NCI-H2029 (cell line): Measurements from ENCODE around the gene PPP1R26.
A peak's percentile ranks its signal among the peaks of the same experiment; 100 is the strongest.

ENCODE experiments used
- DNase-seq: peaks from one replicate; lab custom pipeline; 2025; lab: John Stamatoyannopoulos, UW

Gene PPP1R26

DNA sequence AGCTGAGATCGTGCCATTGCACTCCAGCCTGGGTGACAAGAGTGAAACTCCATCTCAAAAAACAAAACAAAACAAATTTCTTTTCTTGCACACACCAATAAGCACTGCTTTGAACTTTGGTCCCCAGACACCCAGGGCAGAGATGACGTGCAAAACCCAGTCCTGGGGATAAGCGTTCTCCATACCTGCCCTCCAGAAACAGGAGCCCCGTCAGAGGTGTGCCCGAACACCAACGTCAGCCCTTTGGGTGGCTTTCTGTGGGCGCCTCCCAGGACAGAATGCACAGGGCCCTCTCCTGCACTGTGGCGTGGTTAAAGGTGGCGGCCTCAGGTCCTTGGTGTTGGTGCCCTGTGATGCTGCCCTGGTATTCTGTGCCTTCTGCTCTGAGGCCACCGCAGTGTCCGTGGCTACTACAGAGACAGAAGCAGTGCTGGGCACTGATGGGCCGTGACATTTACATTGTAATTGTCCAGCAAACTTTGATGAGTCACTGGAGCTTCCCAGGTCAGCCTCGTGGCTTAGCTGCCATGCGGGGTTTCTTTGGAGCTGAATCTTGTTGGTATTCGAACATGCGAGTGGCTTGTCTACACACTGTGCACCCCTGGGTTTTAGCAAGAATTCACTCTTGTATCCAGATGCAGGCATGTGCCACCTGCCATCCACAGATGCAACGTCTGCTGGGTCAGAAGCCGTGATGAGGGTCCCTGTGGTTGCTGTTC, 9.8 kb downstream of the PPP1R26 start:
- DNase-seq = no peak

DNA sequence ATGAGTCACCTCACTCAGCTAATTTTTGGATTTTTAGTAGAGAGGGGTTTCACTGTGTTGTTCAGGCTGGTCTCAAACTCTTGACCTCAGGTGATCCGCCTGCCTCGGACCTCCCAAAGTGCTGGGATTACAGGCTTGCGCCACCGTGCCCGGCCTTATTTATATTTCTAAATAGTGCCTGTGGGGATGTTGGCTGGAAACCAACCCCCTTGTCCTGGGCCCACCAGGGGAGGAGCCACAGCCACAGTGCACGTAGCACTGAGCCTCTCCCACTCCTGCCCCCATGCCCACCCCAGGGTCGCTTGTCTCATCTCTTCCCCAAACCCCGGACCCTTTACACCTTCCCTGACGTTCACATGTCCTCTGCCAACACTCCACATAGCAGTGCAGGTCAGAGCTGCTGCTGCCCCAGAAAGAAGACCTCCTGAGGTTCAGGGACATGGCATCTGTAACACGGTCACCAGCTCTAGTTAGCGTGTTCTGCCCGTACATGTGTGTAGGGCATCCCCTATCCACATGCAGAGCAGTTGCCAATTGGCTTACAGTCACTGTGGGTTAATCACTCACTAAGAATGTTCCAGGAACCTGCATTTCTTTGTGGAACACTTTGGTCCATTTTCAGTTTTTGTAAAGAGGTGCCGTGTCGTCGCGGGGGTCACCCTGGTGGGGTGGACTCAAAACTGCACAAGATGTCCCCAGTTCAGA, 10.7 kb downstream of the PPP1R26 start:
- DNase-seq = no peak

DNA sequence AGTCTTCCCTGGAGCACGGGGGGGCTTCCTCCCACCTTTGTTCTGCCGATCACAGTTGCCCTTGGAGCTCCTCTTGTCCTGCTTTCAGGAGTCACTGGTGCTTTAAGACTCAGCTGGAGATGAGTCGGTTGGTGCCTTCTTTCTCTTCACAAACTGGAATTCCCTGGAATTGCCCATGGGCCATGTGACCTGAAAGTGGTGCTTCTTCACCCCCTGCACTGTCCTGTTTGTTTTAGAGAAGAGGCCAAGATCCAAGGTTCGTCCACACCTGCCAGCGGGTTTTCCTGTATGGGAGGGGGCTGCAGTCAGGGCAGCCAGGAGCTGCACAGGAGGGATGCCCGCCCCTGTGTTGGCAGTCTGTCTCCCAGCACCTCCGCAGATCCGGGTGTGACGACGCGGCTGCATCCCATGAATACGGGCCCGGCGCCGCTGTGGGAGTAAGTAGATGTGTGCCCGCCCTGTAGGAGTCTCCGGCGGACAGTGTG, 11.4 kb downstream of the PPP1R26 start:
- DNase-seq = no peak

DNA sequence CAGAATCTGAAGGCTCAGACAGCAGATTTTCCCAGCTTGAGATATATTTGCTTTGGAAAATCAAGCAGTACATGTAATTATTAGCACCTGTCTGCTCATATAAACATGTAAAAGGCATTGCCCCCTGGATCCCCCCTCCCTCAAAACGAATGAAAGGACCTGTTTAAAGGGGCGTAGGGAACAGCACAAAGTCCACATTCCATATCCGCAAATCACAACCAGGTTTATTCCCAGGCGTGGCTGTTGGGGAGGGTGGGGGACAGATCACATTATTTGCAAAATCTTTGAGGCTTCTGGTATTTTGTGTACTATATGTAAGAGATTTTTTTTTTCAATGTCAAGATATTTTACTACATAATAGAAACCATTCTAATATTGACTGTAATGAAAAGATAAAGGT, 12.2 kb downstream of the PPP1R26 start:
- no peak for DNase-seq

DNA sequence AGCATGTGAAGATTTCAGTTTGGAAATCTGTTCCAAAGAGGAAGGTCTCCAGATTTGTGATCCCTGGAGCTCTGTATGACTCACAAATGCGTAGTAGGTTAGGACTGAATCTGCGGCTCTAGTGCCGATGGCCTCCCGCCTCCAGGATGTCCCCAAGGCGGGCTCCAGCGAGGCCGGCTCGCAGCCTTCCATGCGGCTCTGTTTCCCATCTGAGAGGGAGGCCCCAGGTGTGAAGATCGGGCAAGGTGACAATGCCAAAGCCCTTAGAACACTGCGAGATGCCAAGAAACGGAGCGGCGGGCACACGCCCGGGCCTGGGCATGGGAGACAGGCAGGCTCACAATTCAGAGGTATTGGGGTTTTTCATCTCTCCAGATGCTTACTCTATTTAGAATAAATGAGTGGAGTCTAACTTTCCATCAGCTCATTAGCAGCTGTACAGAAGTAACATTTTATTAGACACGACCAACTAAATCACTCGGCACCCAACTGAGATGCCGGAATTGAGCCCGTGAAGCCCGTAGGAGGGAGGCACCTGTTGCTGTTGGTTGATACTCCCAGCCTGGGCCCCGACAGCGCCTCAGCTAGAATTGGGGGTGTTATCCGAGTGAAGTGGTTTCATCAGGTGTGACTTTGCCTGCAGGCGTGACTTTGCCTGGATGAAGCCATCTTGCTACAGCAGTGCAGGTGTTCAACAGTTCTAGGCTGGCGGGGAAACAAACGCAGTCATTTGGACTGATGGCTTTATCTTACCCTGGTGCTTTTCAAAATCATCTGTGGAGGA, 13.5 kb downstream of the PPP1R26 start:
- no peak for DNase-seq

DNA sequence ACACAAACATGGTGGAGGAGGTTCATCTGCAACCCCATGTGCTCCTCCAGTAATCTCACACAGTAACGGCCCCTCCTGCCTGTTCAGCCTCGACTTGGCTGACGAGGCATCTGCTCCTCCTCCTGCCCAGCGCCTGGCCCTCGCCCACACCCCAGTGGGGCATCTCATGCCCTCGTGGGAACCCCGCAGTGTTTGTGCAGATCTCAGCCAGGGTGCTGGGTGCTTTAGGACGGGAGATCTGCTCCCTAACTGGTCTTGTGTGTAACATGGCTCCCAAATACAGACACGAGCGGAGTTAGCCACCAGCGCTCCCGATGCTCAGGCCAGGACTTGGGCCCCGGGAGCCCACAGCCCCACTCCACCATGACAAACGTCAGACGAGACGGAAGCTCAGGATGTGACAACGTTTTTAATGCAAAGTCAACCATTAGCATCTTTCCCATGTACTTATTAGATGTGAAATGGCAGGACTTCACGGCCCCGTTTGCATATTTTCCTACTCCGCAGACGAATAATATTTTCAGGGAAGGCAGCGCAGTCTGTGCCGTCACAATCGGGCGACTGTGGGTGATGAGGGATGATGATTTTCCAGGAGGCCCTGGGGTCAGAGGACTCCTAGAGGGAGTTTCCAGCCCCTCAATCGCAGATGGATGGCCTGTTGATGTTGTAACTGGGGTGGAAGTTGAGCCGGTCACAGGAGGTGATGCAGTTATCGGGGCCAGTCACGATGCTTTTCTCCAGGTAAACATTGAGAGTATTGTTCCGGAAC, 15.4 kb downstream of the PPP1R26 start:
- DNase-seq = no peak

DNA sequence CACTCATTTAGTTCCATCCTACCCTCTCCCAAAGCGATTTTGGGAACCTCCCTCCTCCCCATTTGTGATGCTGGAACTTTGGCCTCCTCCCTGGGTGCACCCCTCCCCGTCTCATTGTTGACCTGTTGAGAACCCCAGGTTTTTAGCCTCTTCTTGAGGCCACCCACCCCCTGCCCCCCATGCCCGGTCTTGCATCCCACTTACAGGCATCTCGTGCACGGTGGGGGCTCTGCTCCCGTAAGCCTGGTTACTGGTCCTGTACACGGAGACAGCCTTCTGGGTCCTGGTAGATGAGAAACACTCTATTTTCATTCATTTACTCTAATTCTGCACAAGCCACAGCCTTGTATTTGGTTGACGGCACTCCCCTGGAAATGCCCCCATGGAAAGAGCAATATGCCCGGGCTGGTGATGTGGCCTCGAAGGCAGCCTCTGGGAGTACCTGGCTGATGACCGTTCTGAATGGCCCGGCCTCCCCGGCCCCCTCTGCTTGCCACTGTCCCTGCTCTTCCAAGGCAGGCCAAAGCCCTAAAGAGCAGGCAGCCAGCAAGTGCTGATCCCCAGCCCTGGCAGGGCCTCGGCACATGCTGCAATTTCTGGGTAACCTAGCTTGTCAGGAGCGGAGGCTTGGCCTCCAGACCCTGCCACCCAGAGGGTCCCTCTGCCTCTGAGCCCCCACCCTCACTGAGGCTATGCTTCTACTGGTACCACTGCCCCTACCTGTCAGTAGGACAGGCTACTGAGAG, 19.0 kb downstream of the PPP1R26 start:
- DNase-seq = no peak

DNA sequence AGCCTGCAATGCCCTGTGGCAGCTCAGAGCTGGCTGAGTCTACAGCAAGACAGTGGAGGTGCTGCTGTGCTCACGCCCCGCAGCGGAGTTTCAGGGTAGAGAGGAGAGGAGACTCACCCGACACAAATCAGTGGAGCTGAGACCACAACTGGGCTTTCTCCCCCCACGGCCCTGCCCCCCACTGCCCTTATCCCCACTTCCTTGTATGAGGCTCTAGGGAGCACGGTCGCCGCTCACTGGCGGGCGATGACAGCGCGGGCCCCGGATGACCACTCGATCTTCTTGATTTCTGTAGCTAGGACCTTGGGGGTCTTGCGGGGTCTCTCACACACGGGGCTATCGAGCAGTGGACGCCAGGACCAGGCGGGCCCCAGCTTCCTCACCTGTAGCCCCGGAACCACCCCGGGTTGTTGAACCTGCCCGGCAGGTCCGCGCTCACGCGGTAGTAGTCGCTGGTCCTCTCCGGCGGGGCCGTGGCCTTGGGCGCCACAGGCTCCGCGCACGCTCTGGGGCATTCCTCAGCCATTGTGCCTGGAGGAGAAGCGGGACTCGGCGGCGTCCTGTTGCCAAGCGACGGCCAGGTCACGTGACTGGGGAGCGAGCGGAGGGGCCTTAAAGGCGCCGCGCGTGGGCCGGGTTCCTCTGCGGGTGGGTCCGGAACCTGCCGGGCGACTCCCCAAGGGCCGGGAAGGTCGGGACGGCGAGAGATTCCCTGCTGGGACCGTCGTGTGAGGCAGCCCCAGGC, 19.9 kb downstream of the PPP1R26 start:
- DNase-seq = peak; percentile 87

DNA sequence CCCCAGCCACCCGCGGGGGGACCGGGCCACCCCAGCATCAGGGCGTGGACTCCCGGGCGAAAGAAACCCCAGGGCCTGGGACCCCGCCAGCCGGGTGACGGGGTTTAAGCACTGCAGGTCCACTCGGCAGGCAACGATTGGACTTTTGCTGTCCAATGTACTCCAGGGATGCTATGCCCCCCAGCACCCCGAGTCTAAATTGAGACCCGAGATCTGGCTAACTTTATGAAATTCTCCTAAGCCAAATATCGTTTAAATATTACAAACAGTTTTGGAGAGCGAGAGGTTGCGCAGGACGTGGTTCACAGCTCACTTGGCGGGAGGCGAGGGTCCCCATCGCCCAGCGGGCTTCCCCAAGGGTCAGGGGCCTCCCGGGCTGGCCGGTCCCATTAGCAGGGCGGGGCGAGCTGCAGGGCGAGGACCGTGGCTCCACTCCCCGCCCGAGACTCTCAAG, 20.5 kb downstream of the PPP1R26 start:
- no peak for DNase-seq

DNA sequence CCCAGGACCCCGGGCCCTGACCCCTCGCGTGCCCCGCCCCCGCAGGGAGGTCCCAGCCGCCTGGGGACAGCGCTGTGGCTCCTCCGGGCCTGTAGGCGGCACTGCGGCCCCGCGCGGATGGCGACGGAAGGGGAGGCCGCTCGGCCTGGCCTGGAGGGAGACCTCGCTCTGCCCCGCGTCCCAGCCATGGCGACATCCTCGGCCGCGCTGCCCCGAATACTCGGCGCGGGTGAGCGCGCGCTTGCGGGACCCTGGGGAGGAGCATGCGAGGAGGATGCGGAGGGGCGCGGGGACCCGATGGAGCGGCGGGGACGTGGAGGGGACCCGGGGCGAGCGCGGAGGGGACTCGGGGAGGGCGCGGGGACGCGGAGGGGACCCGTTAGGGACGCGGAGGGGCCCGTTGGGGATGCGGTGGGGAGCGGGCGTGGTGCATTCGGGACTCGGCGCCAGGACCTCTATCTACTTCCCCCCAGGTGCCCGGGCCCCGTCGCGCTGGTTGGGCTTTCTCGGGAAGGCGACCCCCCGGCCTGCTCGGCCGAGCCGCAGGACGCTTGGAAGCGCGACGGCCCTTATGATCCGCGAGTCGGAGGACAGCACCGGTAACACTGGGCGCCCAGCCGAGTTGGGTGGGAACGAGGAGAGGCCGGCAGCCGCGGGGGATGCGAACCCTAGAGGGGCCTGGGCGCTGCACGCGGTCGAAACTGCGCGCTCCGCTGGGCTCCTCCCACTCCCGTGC, 21.1 kb downstream of the PPP1R26 start, which contains the start of gene MRPS2:
TSS of gene MRPS2 (plus strand) at position 158 of the 736 bp plus-strand sequence. CDS start at position 187, 29 bp downstream.
- peak; percentile 83 for DNase-seq

DNA sequence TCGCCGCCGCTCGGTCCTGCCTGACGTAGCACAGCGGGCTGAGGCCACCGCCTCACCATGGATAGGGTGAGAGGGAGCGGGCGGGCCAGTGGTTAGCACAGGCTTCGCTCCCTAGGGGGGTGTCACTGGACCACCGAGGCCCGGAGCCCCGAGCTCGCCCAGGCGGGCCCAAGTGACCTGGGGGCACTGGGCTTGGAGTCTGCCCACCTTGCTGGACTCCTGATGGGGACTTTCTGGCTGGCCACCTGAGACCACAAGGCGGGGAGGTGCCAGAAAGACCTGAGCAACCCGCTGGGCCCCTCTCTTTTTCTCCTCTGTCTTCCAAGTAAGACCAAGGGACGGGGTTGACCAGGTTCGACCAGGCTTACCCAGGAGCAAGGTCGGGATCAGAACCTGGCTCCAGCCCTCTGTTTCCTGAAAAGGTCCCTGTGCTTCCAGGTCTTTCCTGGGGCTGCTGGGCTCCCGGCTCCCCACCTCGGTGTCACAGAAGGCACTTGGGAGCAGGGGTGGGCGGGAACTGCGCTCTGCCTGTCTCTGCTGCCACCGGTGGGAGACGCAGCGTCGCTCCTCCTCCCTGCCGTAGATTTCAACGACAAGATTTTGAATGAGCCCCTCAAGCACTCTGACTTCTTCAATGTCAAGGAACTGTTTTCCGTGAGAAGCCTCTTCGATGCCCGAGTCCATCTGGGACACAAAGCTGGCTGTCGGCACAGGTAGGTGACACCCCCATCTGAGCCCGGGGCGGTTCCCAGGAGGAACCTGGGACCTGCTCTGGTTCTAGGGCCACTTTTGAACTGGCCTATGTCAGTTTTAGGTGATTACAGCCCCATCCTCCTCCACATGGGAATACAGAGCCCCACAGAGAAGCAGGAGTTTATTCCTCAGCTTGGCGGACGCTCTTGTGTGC, 21.9 kb downstream of the PPP1R26 start:
- peak; percentile 47 for DNase-seq

DNA sequence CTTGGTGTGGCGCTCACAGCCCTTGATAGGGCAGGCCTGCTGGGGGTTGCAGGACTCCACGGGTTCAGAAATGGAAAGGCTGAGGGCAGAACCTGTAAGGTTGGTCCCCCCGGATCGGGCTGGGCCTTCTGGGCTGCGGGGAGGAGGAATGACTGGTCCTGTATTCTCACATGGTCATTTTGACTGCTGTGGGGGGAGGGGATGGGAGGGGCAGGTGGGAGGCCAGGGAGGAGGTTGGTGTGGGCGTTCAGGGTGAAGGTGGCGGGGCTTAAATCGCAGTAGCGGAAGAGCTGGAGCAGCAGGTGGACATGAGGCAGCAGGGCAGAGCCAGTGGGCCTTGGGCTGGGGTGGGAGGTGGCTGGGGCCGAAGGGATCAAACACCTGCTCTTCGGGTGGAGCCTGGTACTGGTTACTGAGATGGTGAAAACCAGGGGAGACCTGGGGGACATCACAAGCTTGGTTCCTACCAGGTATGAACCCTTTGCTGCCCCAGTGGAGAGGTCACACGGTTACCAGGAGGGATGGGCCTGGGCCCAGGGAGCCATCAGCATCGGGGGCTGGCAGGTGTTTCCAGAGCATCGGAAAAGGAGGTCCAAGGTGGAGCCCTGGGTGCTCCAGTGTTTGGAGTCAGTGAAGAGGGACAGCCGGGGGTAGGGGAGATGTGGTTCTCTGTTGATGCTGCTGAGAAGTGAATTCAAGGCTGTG, 22.7 kb downstream of the PPP1R26 start:
- no peak for DNase-seq

DNA sequence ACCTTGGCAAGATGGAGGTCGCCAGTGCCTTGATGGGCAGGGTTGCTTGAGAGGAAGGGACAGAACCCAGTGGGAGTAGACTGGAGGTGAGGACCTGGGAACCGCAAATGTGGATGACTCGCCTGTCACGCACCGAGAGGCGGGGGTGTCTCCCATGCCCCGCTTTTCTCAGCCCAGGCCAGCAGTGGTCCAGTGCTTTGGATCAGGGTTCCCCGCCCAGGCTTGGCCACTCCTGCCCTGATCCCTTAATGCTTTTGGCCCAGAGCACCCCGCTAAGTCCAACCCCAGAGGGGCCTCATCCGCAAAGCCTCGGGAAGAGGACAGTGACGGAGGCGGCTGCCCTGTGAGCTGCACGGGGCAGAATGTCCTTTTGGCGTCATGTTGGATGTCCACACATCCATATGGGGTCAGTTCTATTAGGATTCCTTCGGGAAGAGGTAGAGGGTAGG, 23.3 kb downstream of the PPP1R26 start:
- DNase-seq = no peak

DNA sequence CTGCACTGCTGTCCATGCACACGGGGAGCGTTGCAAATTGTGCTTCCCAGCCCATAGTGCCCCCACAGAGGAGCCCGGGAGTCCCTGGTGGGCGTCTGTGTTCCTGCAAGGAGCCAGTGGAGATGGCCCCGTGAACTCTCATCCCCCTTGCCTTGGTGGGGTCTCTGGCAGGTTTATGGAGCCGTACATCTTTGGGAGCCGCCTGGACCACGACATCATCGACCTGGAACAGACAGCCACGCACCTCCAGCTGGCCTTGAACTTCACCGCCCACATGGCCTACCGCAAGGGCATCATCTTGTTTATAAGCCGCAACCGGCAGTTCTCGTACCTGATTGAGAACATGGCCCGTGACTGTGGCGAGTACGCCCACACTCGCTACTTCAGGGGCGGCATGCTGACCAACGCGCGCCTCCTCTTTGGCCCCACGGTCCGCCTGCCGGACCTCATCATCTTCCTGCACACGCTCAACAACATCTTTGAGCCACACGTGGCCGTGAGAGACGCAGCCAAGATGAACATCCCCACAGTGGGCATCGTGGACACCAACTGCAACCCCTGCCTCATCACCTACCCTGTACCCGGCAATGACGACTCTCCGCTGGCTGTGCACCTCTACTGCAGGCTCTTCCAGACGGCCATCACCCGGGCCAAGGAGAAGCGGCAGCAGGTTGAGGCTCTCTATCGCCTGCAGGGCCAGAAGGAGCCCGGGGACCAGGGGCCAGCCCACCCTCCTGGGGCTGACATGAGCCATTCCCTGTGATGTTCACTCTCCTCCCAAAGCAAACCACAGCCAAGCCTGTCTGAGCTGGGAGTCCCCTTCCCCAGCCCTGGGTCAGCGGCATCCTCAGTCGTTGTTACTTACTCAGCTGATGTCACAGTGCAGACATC, 24.0 kb downstream of the PPP1R26 start:
- DNase-seq = no peak

DNA sequence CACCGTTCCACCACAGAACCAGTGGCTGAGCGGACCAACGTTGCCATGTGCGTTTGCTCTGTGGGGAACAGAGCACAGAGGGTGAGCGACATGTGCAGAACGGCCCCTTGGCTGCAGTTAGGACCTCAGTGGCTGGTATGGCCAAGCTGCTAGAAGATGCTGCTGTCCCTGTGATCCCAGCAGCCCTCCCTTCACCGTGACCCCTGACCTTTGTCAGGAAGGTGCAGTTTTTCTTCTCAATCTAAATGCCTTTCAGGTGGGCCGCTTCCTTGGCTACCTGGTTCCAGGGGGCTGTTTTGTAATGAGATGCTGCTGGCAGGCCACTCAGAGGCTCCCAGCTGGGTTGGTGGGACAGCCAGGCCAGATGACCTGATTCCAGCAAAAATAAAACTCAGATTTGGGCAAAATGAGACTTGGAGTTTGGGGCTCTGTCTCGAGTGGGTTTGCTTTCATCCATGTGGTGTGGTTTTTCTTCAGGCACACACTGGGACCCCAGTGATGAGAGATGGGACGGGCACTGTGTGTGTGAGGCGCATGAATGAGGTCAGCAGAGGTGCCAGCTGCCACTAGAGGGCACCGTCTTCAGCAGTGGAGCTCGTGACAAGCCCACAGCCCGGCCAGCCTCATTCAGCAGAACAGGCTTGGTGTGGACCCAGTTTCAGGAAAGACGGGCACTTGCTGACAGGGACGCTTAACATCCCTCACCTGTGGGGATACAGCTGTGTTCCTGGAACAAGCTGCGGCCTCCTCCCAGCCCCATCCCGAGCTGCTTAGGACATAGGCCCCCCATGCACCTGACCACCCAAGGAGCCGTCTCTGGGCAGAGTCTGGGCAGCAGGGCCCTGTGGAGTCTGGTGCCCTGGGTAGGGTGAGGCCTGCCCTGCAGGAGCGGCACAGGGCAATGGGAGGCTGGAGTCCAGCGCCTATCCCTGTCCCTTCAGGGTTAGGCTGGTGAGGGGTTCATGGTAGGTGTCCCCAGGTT, 25.0 kb downstream of the PPP1R26 start:
- DNase-seq = no peak
